ENCODE measurements around the gene BPIFB3.
"Not testable (repeated sequence)": the region's sequence is repeated elsewhere in the genome, so short reads cannot be mapped to it uniquely, and the experiment has no call there.

BPIFB3 gene

DNA sequence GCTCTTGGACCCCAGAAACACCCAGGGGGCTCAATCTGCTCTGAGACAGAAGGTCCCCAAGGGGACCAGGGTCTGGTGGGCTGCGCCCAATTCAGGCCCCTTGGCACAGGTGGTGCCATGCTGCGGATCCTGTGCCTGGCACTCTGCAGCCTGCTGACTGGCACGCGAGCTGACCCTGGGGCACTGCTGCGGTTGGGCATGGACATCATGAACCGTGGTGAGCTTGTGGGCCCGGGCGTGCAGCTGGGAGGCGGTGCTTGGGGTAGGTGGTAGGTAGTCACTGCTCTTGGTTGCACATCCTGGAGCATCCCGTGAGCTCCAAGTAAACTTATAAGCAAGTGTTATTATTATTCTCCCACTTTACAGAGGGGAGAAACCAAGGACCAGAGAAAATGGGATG, 22.2 kb upstream of the BPIFB3 start, which contains the start of gene BPIFB6:
Gene BPIFB6, plus strand, starts transcription at position 118 of the 400 bp plus-strand sequence. Its CDS starts 0 bp downstream, at position 118.
- FAIRE-seq, result no peak

- FAIRE-seq, result no peak
These were observed 21.1 kb upstream of the BPIFB3 start for GRCh38 chr20:33032555-33032954.

GRCh38 chr20:33033381-33033780, 20.3 kb upstream of the BPIFB3 start:
- FAIRE-seq, result no peak

DNA sequence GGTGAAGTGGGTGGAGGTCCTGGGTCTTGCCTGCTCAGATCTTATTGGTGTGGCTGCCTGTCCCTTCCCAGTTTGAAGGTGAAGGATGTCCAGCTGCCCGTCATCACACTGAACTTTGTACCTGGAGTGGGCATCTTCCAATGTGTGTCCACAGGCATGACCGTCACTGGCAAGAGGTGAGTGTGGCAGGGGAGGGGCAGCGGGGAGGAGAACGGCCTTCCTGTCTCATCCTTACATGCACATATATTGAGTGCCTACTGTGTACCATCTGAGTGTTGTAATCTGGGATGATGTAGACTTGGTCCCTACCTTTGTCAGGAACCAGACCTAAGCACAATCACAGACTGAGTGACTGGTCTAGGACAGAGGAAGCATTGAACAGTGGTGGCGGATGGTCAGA, 19.6 kb upstream of the BPIFB3 start:
- FAIRE-seq, result no peak

- FAIRE-seq, result no peak
These were observed 18.7 kb upstream of the BPIFB3 start for GRCh38 chr20:33034901-33035492.

DNA sequence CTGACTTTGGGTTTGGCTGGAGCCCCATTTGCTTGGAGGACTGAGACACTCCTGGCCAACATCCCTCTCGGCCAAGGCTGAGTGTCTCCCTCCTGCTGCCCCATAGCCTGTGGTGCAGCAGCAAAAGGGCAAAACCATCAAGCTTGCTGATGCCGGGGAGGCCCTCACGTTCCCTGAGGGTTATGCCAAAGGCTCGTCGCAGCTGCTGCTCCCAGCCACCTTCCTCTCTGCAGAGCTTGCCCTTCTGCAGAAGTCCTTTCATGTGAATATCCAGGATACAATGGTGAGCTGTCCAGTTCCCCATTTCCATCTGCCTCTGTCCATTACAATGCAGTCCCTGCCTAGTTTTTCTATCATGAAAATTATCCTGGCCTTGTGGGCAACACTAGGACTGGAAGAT, 16.2 kb upstream of the BPIFB3 start:
- FAIRE-seq, result no peak

DNA sequence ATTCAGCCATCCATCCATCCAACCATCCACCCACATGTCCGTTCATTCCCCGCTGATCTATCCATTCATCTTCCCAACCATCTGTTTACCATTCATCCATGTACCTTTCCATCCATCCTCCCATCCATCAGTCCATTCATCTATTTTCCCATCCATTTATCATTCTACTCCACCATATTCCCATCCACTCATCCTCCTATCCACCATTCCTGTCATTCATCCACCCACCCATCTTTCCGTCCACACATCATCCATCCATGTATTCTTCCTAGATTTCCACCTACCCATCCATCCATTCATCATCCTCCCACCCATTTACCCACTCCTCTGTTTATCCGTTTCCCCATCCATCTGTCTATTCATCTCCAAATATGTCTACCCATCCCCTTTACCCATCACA, 15.5 kb upstream of the BPIFB3 start:
- no peak for FAIRE-seq

GRCh38 chr20:33042430-33042829, 11.3 kb upstream of the BPIFB3 start:
- no peak for FAIRE-seq

- no peak for FAIRE-seq
These were observed 10.5 kb upstream of the BPIFB3 start for GRCh38 chr20:33042983-33043730.

DNA sequence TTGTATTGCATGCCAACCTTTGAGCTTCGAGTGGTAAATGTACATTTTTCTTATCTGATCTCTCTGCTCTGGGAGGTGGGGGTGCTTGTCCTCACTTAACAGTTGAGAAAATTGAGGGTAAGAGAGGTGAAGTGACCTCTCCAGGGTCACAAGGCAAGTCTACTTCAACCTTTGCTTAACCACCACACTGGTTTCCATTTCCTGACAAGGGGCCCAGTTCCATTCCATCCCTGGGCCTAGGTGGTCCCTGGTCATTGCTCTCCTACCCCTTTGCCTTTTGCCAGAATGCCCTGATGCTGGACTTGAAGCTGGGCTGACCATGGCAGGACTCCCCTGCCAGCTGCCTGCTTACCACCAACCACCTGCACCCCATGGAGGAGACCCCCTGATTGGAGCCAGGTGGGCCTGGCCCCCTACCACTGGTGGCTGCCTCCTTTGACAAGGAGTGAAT, 9.9 kb upstream of the BPIFB3 start:
- no peak for FAIRE-seq

DNA sequence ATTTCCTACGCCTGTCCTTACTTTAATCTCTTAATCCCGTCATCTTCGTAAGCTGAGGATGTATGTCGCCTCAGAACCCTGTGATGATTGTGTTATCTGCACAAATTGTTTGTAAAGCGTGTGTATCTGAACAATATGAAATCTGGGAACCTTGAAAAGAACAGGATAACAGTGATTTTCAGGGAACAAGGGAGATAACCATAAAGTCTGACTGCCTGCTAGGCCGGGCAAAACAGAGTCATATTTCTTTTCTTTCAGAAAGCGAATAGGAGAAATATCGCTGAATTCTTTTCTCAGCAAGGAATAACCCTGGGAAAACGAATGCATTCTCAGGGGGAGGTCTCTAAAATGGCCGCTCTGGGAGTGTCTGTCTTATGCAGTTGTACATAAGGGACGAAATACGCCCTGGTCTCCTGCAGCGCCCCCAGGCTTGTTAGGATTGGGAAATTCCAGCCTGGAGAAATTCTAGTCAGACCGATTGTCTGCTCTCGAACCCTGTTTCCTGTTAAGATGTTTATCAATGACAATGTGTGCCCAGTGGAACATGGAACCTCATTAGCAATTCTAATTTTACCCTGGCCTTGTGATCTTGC, 8.5 kb upstream of the BPIFB3 start:
- FAIRE-seq, result not testable (repeated sequence)

DNA sequence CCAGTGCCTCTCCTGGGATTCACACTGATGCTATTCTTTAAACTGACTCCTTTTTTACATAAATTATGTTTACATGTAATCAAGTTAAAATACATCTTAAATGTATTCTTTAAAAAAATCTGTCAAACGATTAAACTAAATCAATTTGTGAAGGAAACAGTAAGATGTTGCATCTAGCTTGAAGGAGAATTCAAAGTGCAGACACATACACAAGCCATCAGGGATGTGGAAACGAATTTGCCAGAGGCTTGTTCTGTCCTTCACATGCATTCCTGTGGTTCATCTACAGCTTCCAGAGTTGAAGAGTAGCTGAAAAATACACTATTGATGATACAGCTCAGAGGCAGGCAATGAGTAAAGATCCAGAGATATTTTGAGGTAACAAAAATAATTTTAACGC, 7.3 kb upstream of the BPIFB3 start:
- FAIRE-seq, result no peak

DNA sequence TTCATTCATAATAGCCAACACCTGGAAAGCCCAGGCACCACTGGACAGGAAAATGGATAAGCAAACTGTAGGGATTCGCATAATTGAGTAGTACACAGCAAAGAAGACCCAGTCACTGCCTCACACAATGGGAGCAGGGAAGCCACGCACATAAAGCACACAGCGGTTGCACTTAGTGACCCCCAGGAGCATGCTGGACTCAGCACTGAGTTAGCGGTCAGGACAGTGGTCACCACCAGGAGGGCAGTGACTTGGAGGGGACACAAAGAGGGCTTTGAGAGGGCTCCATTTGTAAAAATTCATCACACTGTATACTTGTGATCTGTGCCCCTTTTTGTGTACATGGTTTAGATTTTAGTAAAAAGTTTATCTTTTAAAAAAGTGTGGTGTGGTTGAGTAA, 2.4 kb upstream of the BPIFB3 start:
- FAIRE-seq, result no peak

DNA sequence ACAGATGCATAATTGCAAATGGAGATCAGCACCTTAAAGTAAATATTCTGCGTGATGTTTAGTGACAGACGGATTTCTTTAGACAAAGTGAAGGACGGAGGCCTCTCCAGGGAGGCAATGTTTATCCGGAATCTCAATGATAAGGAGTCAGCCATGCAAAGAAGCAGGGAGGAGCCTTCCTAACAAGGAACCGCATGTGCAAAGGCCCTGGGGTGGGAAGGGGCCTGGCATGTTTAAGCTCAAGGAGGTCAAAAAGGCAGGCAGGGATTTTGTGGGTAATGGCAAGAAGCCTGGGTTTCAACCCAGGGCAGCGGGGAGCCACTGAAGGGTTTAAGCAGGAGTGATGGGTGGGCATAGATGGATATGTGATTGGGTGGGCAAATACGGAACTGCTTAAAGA, 678 bp downstream of the BPIFB3 start:
- FAIRE-seq, result no peak

DNA sequence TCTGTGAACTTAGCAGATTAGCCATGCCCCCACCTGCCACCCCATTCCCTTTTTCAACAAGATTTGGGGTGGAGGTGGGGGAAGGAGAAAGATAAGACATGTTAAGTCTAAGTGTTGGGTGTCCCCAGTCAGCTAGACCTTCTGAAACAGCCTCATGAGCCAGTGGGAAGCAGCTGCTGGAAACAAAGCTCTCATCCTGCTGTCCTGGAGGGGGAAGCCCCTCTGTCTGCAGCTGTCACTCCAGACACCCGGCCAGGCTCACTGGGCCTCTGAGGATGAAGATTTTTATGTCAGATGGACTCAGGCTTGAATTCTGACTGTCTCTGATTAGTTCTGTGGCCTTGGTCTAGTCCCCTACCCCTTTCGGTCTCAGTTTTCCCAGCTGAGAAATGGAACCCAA, 1.1 kb downstream of the BPIFB3 start:
- FAIRE-seq, result no peak

DNA sequence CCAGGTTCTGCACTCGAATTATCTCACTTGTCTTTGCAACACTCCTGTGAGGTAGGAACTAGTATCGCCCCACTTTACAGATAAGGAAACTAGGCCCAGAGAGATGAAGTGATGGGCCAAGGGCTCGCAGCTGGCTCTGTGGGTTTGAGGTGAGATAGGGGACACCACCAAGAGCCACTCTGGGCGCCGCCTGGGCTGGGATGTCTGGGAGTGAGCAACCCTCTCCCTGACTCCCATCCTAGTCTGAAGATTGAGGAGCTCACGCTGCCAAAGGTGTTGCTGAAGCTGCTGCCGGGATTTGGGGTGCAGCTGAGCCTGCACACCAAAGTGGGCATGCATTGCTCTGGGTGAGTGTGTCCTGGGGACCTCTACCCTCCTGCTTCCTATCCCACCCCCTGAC, 5.4 kb downstream of the BPIFB3 start:
- FAIRE-seq, result no peak

- no peak for FAIRE-seq
These were observed 6.2 kb downstream of the BPIFB3 start for GRCh38 chr20:33059741-33060390.

GRCh38 chr20:33061658-33062028, 7.9 kb downstream of the BPIFB3 start:
- FAIRE-seq, result no peak

GRCh38 chr20:33062105-33062824, 8.6 kb downstream of the BPIFB3 start:
- no peak for FAIRE-seq

GRCh38 chr20:33062825-33063149, 9.1 kb downstream of the BPIFB3 start:
- FAIRE-seq, result no peak

- FAIRE-seq, result no peak
These were observed 9.6 kb downstream of the BPIFB3 start for GRCh38 chr20:33063271-33063670.

GRCh38 chr20:33064572-33065287, 11.0 kb downstream of the BPIFB3 start:
- FAIRE-seq, result no peak

DNA sequence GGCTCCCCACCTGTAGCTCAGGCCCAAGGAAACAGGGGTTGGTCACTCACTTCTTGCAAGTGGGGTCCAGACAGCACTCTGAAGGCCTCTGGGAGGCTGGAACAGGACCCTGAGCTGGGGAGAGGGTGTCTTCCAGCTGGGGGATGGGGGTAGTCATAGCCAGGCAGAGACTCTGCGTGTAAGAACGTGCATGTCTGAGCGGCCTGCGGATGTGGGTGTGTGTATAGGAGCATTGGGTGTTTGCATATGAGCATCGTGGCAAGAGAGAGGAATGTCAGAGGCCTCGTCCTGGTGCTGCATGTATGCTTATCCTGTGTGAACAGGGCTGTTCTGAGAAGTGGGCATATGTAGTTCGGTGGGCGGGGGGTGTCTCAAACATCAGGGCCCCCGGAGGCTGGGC, 12.1 kb downstream of the BPIFB3 start:
- FAIRE-seq, result no peak

All from islet of Langerhans (tissue), 1 donor.